ENCODE results near the gene GID4.
A peak's percentile ranks its signal among the peaks of the same experiment; 100 is the strongest.

Gene GID4

DNA sequence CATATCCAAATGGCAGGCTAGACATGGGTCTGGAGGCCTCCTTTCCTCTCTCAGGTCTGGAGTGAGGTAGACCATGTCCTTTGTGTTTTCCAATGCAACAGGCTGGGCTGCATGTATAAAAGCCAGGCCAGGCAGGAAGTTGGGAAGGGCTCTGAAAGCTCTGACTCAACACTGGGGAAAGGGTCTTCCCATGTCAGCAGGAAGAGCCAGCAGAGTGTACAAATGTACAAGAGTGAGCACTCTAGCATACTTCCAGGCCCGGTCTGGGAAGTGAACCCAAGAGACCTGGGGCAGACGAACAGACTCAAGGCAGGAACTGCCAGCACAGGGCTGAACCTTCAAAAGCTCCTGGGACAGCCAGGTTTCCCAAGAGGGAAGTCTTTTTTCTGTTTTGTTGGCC lies 7.3 kb upstream of the GID4 start:
- no peak for DNase-seq (ENCODE audit: extremely low spot score)
- TF ChIP-seq FOXA1 (IDR thresholded peaks at IDR 0.05) (no peak), CTBP1 (IDR thresholded peaks at IDR 0.05; ENCODE audit: borderline replicate concordance) (no peak)
- POLR2A ChIA-PET: interaction anchor here (0.6 kb wide), 1 partner anchor 124 kb away, joined by 4 read pairs; no protein-coding TSS in a partner anchor
- CTCF ChIA-PET: interaction anchor here (0.7 to 2.1 kb wide), 3 partner anchors 36 to 141 kb away, joined by 3 to 11 read pairs (median 5); no protein-coding TSS in a partner anchor

GRCh38 chr17:18033442-18034099 lies 5.6 kb upstream of the GID4 start:
- ChIA-PET POLR2A (interaction anchor here (1.0 to 1.4 kb wide), 3 partner anchors 142 to 221 kb away, joined by 3 to 5 read pairs (median 3); partner anchors contain the start of gene SREBF1), CTCF (interaction anchor here (0.6 to 2.1 kb wide), 11 partner anchors 9 to 222 kb away, joined by 3 to 11 read pairs (median 3); no protein-coding TSS in a partner anchor)
- TF ChIP-seq BHLHE40 (IDR thresholded peaks at IDR 0.05; ENCODE audit: borderline replicate concordance): no peak
- no peak for TF ChIP-seq SP1 (IDR thresholded peaks at IDR 0.05)
- TF ChIP-seq ARNT (IDR thresholded peaks at IDR 0.05): no peak
- TF ChIP-seq ELF4 (IDR thresholded peaks at IDR 0.05): peak; percentile 60
- peak; percentile 74 for DNase-seq (ENCODE audit: extremely low spot score)

GRCh38 chr17:18035704-18036103 lies 3.5 kb upstream of the GID4 start:
- ChIA-PET POLR2A (interaction anchor here (0.8 to 1.6 kb wide), 2 partner anchors 50 to 199 kb away, joined by 3 to 5 read pairs; partner anchors contain the start of gene SREBF1), CTCF (interaction anchor here (0.7 to 2.1 kb wide), 4 partner anchors 31 to 156 kb away, joined by 3 to 8 read pairs (median 4); no protein-coding TSS in a partner anchor)
- no peak for TF ChIP-seq BHLHE40 (IDR thresholded peaks at IDR 0.05; ENCODE audit: borderline replicate concordance)
- no peak for TF ChIP-seq SP1 (IDR thresholded peaks at IDR 0.05)
- TF ChIP-seq LEF1 (IDR thresholded peaks at IDR 0.05; ENCODE audit: borderline replicate concordance): no peak
- no peak for TF ChIP-seq SUZ12 (IDR thresholded peaks at IDR 0.05)
- DNase-seq (ENCODE audit: extremely low spot score): no peak

- DNase-seq (ENCODE audit: extremely low spot score): no peak
- ChIA-PET CTCF (interaction anchor here (1.2 kb wide), 2 partner anchors 8 to 147 kb away, joined by 4 read pairs; no protein-coding TSS in a partner anchor), POLR2A (interaction anchor here (1.4 kb wide), 1 partner anchor 65 kb away, joined by 4 read pairs; the partner anchor contains the start of genes DRC3 and TOM1L2)
- no peak for TF ChIP-seq FOXM1 (IDR thresholded peaks at IDR 0.05; ENCODE audit: borderline replicate concordance)
- TF ChIP-seq SUZ12 (IDR thresholded peaks at IDR 0.05): no peak
- TF ChIP-seq ARNT (IDR thresholded peaks at IDR 0.05): no peak
- no peak for TF ChIP-seq SP1 (IDR thresholded peaks at IDR 0.05)
- no peak for TF ChIP-seq HDGF (IDR thresholded peaks at IDR 0.05; ENCODE audit: borderline replicate concordance)
- no peak for TF ChIP-seq TARDBP (IDR thresholded peaks at IDR 0.05)
- no peak for TF ChIP-seq ZNF384 (IDR thresholded peaks at IDR 0.05)
- no peak for TF ChIP-seq FOXA1 (IDR thresholded peaks at IDR 0.05)
- TF ChIP-seq ELF4 (IDR thresholded peaks at IDR 0.05): no peak
- TF ChIP-seq NFRKB (IDR thresholded peaks at IDR 0.05): no peak
- TF ChIP-seq BHLHE40 (IDR thresholded peaks at IDR 0.05; ENCODE audit: borderline replicate concordance): no peak
- TF ChIP-seq CTBP1 (IDR thresholded peaks at IDR 0.05; ENCODE audit: borderline replicate concordance): no peak
- TF ChIP-seq LEF1 (IDR thresholded peaks at IDR 0.05; ENCODE audit: borderline replicate concordance): no peak
These were observed 1.7 kb upstream of the GID4 start for GRCh38 chr17:18037486-18037885.

- POLR2A ChIA-PET: interaction anchor here (1.4 kb wide), 1 partner anchor 66 kb away, joined by 4 read pairs; the partner anchor contains the start of genes DRC3 and TOM1L2
- CTCF ChIA-PET: interaction anchor here (0.8 to 1.2 kb wide), 3 partner anchors 9 to 190 kb away, joined by 3 to 4 read pairs (median 4); no protein-coding TSS in a partner anchor
- no peak for DNase-seq (ENCODE audit: extremely low spot score)
These were observed 908 bp upstream of the GID4 start for GRCh38 chr17:18038149-18038850.

DNA sequence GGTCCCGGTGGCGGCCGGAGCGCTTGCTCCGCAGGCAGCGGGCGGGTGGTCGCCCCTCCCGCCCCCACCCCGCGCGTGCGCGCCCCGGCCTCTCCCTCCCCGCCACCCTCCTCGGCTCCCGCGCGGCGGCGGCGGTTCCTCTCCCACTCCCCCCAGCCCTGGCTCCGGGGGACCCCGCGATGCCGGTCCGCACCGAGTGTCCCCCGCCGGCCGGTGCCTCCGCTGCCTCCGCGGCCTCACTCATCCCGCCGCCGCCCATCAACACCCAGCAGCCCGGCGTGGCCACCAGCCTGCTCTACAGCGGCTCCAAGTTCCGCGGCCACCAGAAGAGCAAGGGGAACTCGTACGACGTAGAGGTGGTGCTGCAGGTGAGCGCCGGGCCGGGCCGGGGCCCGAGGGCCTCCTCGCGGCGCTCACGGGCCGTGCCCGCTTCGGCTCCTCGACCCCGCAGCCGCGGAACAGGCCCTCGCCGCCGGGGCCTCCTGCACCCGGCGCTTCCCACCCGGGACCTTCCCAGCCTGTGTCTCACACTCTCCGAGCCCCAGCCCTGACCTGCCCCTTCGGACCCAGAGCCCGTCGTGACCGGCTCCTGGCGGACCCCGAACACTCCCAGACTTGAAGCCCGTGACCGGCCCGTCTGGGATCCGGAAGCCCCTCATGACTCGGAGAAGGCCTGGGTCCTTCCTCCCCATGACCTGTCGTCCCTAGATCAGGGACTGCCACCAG lies 490 bp downstream of the GID4 start:
- ChIA-PET POLR2A (no interaction called here), CTCF (no interaction called here)
- DNase-seq (ENCODE audit: extremely low spot score): peak; percentile 36
- no peak for TF ChIP-seq CTBP1 (IDR thresholded peaks at IDR 0.05; ENCODE audit: borderline replicate concordance)
- no peak for TF ChIP-seq SUZ12 (IDR thresholded peaks at IDR 0.05)
- no peak for TF ChIP-seq ARNT (IDR thresholded peaks at IDR 0.05)

More at GRCh38 chr17:18038149-18038850, 908 bp upstream of the GID4 start:
- TF ChIP-seq ELF4 (IDR thresholded peaks at IDR 0.05) (no peak), LEF1 (IDR thresholded peaks at IDR 0.05; ENCODE audit: borderline replicate concordance) (no peak), TARDBP (IDR thresholded peaks at IDR 0.05) (no peak), L3MBTL2 (conservative IDR thresholded peaks at IDR 0.05) (no peak), ZNF384 (IDR thresholded peaks at IDR 0.05) (no peak), BHLHE40 (IDR thresholded peaks at IDR 0.05; ENCODE audit: borderline replicate concordance) (no peak)
- TF ChIP-seq, protein P1, sequence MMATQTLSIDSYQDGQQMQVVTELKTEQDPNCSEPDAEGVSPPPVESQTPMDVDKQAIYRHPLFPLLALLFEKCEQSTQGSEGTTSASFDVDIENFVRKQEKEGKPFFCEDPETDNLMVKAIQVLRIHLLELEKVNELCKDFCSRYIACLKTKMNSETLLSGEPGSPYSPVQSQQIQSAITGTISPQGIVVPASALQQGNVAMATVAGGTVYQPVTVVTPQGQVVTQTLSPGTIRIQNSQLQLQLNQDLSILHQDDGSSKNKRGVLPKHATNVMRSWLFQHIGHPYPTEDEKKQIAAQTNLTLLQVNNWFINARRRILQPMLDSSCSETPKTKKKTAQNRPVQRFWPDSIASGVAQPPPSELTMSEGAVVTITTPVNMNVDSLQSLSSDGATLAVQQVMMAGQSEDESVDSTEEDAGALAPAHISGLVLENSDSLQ (IDR thresholded peaks at IDR 0.05): 0 out of 2 replicates have a peak, but pooled peaks have one; percentile 2

DNA sequence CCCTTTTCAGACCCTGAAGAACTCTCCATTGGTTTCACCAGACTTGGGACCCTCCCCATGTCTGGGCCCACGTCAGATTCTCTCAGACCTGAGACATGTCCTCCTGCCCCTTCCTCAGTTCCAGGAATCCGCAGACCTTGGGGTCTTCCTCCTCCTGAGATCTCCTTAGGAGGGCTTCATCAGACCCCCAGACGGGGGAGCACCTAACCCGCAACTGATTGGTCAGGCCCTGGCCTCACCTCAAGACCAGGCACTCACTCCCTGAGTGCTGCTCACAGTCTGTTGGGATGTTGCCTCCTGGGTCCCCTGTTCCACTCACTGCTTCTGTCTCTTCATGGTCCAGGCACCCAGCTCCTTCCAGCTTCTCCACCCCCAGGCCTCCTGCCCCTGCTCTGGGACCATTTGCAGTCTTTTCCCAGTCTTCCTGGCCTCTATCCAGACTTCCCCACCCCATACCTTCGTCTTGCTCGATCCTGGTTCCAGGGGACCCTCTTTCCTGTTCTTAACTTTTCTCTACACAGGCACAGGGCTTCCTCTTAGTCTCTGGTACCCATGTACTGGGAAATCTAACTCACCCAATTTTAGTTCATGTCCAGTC lies 1.2 kb downstream of the GID4 start:
- TF ChIP-seq ZNF384 (IDR thresholded peaks at IDR 0.05) (no peak), CTBP1 (IDR thresholded peaks at IDR 0.05; ENCODE audit: borderline replicate concordance) (no peak), SUZ12 (IDR thresholded peaks at IDR 0.05) (no peak), ELF4 (IDR thresholded peaks at IDR 0.05) (no peak), L3MBTL2 (conservative IDR thresholded peaks at IDR 0.05) (no peak), TARDBP (IDR thresholded peaks at IDR 0.05) (no peak), ARNT (IDR thresholded peaks at IDR 0.05) (no peak), HDGF (IDR thresholded peaks at IDR 0.05; ENCODE audit: borderline replicate concordance) (no peak), SP1 (IDR thresholded peaks at IDR 0.05) (no peak), FOXK2 (IDR thresholded peaks at IDR 0.05) (no peak), FOXA1 (IDR thresholded peaks at IDR 0.05) (no peak), BHLHE40 (IDR thresholded peaks at IDR 0.05; ENCODE audit: borderline replicate concordance) (no peak), LEF1 (IDR thresholded peaks at IDR 0.05; ENCODE audit: borderline replicate concordance) (no peak), NFRKB (IDR thresholded peaks at IDR 0.05) (no peak), FOXM1 (IDR thresholded peaks at IDR 0.05; ENCODE audit: borderline replicate concordance) (no peak)
- TF ChIP-seq, protein P1 (IDR thresholded peaks at IDR 0.05): no peak
- ChIA-PET CTCF (no interaction called here), POLR2A (no interaction called here)
- DNase-seq (ENCODE audit: extremely low spot score): no peak

Data from HEK293T (cell line).